Heart left ventricle (tissue), 13 donors: ENCODE results near the gene NASP.

Experiments
- CTCF ChIP-seq, 12 donors: fragments of 200-600 bp; sonication (generic) in 4 of 12; IDR thresholded peaks; one replicate each; pipeline versions ENCODE4 v1.5.0 to v1.8.0; 2018 to 2022; ENCODE audit warnings: antibody characterized with exemption in 12 of 12, mild to moderate bottlenecking in 5 of 12
- POLR2A ChIP-seq, 2 donors: fragments of 450-650 bp; IDR thresholded peaks; one replicate each; pipeline ENCODE4 v1.6.1; 2017; ENCODE audit warnings: antibody characterized with exemption in 2 of 2, mild to moderate bottlenecking in 2 of 2, moderate library complexity in 2 of 2
- donor health status: ischemic (EF 13 %, LVEDD 7.1; RV severe dilation, severe dysfunction).
- donor health status: DM: no; HTN: yes; CAD: no.
- donor health status: DM: no; HTN: no; CAD: no.
- donor health status: ischemic (EF 25% LVEDD 6.9; RV normal size, moderate dysfunction).
- donor health status: ischemic (EF 25% LVEDD 5.7; RV mildly dilated, moderate dysfunction).
- donor health status: ischemic (EF 35%, LVEDD 5.7; RV mildly dilated, moderate dysfunction).
- donor health status: nonischemic (EF 11% LVEDD 7.7; RV severe dilation, severe dysfunction).
- donor health status: DM: yes; HTN: yes; CAD: no.
- donor health status: PGD.
- donor health status: ischemic (EF 29% LVEDD 5.4; RV normal size, mild dysfunction).
- donor health status: nonischemic (EF 23%, LVEDD 6.1; RV moderate dilation, normal function).

DNA sequence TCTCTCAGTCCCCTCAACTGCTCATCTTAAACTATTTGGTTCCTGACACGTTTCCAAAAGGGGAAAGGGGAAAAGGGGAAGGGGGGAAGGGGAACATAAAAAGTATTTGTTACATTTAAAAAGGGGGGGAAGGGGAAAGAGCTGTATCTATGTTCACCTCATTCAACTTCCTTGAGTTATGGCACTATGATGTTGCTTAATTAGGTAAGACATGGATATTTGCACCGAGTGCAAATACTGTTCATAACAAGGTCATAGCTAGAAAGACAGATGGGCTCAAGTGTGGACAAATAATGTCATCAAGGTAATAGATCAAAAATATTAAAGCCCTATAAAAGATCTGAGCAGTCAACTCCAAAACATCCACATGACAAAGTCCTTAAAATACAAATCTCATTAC lies 76.5 kb downstream of the NASP start:
- TF ChIP-seq CTCF (IDR thresholded peaks at IDR 0.05) (no peak), POLR2A (IDR thresholded peaks at IDR 0.05) (no peak)
